GM18502 (cell line): Measurements from ENCODE around the gene ZIC4.

Experiments used
- ATAC-seq: cut with Tn5 transposase; IDR thresholded peaks from one replicate; pipeline ENCODE4 v1.9.1; 2021; ENCODE audit warnings: mild to moderate bottlenecking; ENCODE audit not compliant: unreplicated experiment, poor library complexity

Gene ZIC4

DNA sequence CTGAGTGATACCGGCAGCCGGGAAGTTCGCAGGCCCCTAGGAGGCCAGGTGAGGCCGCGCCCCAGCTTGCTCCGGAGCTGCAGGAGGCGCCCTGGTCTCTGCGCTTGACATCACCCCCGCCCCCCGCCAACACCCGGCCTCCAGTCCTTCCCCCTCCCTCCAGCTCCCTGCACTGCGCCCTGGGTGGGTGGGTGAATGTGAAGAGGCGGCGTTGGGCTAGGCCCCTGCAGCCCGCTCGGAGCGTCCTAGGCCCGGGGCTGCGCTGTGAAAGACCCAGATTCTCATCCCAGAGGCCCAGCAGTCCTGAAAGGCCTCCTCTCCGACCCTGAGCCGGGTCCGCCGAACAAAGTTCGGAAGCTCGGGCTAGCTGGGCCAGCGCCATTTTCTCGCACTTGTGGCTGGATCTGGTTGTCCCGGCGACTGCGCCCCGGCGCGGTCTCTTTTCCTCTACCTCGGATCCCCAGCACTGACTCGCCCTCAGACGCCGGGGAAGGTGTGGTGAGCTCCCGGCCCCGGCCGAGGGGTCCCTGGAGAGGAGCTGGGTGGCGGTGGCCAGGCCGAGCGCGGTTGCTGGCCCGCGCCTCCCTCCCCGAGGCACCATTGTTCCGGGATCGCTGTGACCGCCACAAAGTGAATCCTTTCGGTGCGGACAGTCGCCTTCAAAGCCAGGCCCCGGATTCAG is 12.9 kb downstream of the ZIC4 start:
- ATAC-seq: no peak

DNA sequence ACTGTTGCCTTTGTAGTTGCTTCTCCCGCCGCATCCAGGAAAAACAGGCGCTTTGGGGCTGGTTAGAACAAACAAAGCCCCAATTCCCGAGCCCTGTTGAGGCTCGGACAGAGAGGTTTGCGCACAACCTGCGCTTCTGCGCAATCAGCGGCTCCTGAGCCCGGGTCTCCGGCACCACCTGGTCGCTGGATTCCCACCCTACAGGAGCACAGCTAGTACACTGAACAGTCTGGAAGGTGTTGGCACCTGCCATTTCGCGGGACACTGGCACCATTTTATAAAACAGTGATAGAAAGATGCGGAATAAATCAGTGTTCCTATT is 13.8 kb downstream of the ZIC4 start:
- ATAC-seq: no peak

DNA sequence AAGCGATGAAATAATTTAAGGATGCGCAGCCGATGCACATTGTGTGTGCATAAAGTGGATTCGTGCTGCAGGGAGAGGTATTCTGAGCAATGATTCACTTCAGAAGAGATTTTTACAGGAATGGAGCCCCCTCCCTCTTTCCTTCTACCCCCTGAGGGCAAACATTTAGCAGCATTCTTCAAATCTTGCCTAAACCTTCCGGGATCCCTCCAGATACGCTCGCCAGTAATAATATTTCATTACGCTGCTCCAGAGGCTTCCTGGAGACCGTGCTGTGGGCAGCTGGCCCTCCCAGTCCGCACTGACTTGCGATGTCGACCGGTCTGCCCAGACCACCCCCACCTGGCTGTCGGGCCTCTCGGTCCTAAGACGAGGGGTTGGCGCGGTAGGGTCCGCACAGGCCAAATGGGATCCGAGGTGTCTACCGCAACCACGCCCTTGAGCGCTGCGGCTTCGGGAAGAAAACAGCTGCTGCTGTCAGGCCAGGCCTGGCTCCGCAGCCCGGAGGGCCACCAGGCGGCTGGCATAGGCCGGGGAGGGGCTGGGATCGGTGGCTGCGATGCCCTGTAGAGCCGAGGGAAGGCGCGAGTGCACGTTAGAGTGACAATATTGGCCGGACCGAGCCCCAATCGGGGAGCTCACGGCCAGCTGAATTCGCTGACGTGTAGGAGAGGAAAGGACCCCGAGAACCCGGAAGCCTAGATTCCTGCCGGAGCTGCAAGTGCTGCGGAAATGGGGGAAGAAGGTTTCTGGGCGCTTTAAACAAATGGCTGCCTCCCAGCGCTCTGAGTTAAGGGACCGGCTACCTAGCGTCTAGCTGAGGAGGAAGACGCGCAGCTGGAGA is 14.3 kb downstream of the ZIC4 start:
- ATAC-seq: no peak

DNA sequence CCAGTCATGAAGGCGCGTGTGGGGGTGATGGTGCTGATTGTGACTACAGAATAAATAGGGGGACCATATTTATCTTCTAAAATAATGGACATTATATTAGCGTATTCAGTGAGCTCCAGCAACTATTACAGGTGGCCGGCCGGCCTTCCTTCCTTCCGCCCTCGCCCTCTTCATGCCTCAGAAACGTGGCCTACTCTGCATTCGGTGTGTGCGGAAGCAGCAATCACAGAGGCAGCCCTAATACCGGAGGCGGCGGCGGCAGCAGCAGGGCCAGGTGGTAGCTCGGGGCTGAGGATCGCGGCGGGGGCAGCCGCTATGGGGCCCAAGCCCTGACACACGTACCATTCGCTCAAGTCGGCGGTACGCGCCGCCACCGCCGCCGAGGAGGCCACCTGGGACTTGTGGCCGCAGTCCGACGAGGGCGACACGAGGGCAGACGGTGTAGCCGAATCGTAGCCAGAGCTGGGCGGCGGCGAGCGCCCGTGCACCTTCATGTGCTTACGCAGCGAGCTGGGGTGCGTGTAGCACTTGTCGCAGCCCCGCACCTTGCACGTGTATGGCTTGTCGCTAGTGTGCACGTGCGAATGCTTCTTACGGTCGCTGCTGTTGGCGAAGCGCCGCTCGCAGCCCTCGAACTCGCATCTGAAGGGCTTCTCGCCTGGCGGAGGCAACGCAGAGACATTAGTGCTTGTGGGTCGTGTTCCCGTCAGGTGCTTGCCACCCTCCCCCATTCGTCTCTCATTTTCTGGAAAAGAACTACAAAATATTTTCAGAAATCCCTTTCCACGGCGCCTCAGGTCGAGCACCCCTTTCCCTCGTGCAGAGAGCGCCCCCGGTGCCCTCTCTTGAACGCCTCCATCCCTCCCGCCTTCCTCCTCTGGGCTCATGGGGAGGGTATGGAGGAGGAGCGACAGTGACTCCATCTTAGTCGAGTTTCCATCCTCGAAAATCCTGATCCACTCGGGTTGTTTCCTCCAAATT is 15.5 kb downstream of the ZIC4 start:
- ATAC-seq: no peak

DNA sequence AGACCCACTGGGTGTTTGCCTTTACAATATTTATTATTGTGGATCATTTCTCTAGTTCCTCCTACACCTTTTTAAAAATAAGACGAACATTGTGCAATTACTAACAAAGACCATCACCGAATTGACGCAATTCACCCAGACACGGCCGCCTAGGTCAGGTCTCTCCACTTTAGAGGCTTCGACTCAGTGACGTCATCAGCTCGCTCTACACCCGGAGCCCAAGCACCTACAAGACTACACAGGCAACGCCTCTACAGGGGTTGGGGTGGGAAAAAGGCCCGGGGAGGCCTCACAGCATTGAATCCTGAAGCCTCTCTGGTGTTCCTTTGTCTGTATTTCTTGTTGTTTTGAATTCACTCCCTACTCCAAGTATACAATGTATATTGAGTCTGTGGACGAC is 16.6 kb downstream of the ZIC4 start:
- ATAC-seq: no peak

DNA sequence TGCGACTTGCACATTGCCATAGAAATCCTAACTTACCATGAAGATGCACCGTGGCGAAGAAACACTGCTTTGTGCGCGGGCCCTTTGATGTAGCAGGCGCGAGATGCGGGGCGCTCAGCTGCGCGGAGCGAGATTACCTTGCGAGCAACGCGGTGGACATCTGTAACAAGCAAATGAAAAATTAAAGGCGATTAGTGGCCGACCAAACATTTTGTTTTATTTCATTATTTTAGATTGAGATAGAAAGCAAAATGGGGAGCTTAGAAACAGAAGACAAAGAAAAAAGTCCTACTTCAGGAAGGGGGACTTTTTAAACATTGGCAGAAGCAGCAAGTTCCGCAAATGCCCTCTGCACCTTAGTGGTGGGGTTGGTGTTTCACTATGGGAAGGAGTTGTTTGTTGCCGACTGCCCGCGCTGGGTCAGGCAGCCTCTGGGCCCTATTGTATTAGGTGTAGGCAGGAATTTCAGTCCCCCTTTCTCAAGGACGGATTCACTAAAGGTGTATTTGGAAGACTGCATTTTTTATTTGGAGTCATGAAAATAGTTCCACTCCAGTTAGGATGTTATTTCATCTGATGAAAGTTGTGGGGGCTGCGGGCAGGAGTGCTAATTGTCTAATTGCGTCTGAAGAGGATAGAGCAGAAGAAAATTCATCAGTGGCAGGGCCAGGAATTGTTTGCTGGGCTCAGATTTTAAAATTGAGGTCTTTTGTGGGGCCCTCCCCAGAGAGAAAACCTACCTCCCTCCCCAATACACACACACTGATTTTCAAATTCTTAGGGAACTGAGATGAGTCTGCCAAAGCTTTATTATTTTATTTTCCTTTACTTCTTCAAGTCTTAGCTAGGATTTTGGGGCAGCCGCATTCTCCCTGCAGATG is 17.4 kb downstream of the ZIC4 start:
- ATAC-seq: no peak

DNA sequence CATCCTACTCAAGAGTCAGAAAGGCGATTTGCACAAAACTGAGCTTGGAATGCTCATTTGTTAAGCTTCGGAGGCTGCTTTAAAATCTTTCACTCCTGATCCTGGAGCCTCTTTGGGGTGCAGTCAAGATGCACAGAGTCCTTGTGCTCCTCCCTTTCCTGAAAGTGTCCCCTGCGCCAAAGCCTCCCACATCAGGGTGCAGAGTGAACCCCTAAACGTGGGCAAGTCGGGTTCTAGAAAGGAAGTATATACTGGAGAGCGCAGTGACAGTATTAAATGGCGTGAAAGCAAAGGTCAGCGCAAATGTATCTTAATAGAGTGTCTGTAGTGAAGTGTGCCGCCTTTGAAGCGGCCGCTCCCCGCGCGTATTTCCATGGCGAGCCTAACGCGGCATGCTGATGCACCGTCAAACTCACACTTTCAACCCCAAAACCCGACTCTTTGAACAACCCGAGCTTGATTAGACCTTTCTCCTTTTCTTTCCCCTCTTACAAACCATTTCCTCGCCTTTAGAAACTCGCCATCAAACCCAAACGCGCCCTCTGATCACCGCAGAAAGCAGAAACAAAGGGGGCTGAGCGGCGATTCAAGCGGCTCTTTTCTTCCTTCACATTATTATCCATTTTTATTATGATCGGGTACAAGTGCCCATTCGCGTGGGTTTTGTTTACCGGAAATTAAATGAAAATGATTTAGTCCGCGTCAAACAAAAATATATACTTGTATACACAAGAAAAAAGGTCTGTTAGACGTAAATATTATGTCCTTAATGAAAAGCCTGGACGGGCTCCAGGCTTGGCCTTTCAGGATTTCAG is 18.3 kb downstream of the ZIC4 start:
- ATAC-seq: no peak

DNA sequence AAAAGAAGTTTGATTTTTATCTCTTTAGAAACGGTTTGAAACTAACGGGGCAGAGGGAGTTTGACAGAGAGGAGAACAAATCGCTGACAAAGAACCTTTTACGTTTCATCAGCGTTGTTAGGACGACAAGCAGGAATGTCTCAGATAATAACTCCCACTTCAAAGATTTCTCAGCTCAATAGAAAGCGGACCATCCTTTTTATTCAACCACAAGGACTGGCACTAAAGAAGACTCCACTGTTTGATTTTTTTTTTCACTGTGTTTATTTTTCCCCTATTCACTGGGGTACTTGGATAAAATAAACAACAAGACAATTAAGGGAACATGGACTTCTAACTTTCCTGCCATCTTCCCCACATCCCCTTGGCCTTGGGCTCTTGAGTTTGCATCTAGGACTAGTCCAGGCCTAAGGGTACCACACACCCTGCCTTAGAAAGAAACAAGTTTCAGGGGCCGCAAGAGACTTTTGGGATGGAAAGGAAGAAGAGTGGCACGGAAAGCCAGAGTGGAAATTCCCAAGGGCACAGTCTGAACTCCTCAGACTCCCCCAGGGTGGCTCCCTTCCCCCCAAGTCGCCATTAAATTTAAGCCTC is 19.0 kb downstream of the ZIC4 start:
- ATAC-seq: no peak

DNA sequence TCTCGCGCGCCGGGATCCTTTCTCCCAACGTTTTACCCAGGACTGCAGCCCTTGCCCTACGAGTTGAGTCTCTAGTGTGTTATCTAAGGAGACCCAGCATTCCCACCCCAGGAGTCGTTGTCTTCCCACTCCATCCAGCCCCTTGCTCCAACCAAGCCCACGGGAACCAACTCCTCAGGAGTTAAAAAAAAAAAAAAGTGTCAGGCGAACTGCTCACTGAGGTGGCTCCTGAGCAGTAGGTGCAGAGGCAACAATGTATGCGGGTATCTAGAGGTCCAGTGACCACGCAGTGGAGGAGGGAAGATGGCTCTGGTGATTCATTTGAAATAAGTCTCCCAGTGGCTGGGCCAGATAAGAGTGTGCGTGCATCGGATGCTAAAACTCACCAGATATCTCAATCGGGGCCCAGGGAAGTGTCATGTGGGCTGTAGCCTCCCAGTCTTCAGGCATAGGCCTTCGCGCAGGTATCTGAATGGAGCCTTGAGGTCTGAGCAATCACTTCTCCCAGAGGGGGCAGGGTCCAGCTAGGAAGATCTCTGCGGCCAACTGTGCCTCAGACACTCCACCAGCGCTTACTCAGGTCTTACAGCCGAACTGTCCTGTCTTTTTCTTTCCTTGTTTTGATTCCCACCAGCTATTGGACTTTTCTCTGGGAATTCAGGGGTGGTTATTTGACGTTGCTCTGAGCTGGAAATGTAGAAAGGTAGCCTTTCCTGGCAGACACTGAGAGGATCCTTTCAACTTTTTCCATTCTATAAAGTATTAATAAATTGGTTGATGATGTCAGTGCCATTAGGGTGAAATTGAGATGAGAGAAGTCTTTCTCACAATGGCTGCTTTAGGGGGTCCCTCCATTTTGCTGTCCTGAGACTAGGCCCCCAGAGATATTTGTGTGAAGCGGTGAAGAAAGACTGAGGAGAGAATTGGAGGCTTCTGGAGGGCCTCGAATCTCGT is 21.0 kb downstream of the ZIC4 start:
- no peak for ATAC-seq

DNA sequence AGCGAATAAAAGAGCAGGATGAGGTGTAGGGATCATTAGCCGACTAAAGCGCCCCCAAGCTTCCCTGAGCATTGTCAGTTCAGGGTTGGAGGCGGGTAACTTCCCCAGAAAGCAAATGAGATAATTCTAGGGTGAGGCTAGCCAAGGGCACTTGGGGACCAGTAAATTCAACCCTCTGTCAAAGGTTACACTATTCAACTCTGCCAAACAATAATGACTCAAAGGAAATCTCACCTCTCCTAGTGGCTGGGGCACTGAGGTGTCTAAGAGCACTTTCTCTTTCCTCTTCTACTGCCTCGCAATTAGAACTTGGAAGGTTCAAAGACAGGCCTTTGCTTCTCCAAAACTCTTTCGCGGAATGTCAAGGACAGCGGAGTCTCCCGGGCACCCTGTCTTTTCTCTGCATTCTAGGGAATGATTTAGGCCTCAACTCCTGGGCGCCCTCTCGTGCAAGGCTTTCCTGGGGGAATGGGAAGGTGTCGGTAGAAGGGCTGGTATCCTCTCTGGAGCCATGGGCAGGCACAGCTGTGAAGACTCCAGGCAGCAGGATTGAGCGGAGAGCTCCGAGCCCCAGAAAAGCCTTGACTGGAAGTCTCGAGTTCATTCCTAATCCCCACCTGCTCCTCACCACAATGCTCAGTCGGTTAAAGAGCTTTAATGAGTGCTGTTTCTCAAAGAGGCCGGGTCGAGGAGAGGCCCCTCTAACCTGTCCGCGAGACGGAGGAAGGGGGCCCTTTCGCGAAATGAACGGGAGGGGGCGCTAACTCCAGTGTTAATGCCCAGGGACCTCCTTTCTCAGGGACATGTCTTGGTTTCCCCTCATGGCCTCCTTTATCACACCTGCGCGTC is 21.9 kb downstream of the ZIC4 start:
- no peak for ATAC-seq

DNA sequence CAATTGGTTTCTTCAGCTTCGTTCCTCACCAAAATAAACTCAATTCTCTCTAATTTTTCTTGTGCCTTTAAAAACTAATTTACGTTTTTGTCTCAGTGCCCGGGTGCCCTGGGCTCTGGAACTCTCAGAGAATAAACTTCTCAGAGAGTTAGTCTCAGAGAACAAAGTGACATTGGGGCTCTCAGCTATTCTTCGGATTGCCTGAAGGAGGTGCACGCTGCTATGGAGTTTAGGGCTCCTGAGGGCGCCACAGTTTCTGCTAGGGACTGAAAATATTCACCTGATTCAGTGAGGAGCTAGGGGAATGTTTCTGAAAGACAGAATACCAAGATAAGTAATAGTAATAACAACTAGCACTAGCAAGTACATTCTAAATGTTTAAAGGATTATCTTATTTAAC is 22.7 kb downstream of the ZIC4 start:
- no peak for ATAC-seq

DNA sequence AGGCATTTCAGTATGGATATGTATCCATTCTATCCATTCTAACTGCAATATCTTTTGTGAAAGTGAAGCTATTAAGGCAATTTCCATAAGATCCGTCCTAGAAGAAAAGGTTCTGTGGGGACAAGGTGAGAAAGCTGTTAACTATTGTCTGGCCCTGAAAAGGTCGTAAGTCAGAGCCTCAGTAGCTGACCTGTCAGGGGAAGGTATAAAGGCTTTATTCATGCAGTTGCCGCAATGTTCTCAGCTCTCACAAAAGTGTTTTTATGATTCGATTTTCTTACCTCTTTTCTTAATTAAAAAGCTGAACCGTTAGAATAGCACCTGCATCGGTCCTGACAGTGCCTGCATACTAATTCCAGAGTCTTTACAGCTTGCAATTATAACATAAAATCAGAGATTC is 24.7 kb downstream of the ZIC4 start:
- ATAC-seq: no peak

DNA sequence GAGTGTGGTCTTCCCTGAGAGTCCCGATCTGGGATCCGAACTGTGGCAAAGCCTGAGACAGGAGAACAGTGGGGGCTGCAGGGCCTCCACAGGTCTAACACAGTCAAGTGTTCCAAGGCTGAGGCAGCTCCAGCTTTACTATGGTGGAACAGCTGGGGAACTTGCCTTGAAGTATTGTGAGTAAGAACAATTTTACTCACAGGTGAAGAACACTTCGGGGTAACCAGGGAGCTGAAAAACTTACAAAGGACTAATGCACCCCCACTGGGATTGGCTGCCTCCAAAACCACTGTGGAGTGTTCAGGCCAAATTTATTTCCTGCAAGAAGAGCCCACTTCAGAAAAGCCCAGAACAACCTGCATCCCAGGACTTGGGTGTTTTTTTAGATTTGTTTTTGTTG is 25.4 kb downstream of the ZIC4 start:
- no peak for ATAC-seq

DNA sequence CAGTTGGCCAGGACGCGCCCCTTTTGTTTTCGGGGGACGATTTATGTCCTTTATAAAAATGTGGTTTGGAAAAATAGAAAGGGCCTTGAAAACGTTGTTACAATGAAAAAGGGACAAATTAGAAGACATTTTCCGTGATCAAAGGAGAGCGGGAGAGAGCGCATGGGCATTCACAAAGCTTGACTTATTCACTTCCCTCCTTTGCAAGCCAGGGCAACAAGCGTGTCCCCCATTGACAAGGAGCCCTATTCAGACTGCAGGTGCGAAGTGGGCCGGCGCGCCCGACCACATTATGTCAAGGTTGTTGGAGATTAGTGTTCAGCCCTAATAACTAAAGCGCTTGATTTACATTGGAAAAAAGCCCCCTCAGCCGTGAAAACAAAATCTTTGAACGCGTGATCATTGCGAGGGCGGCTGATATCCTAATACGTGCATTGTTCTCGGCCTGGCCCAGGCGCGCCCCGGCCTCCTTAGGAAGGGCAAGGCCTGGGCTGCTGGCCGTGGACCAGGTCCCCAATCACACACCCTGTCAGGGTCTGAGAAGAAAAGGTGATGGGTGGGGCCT is 25.9 kb downstream of the ZIC4 start:
- ATAC-seq: no peak

DNA sequence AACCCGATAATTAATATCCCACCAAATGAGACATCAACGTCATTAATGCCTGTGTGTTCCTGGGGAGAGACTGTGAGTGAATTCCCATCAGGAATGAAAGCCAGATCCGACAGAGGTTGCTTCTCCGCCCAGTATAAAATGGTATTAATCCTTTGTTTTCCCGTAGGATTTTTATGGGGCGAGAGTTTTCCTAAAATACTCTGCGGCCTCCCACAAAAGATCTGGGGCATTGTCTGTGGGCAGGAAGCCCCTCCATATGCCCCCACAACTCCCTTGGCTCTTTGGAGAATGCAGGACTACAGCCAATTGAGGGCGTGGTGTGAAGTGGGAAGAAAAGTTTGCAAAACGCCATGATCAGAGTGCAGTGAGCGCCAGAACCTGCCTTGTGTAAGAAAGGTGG is 26.7 kb downstream of the ZIC4 start:
- ATAC-seq: no peak
